Measurements from ENCODE around the gene CACNA1G. TPM values are rescaled to one million over a fixed set of nuclear protein-coding genes. Genes with fewer than 3 reads are reported as not detected.

The CACNA1G gene
- total RNA-seq, 6 experiments from 2014 or later = not detected

GRCh38 chr17:50672071-50672470, 111.6 kb downstream of the CACNA1G start:
- 90% methylated on average over 4 of the region's 5 CpGs for WGBS (ENCODE audit: insufficient coverage, low coverage, low lambda C conversion rate, missing lambda C conversion rate)
- H3K27me3 ChIP-seq = no peaks in the 10 kb centered on the region
- TF ChIP-seq CTCF (IDR thresholded peaks at IDR 0.05) (no peak), POLR2A (IDR thresholded peaks at IDR 0.05) (no peak)
- intact Hi-C loops (cut with DNase I) = no loop called here
- H3K27ac ChIP-seq = no peak overlapping the region
- no peak overlapping the region for H3K4me3 ChIP-seq
- H3K4me1 ChIP-seq = peaks cover 0 to 41% (median 16%) of the 10 kb centered on the region in 4 donors
- no peaks in the 10 kb centered on the region for H3K9me3 ChIP-seq
- H3K36me3 ChIP-seq = peaks cover 0 to 24% (median 5%) of the 10 kb centered on the region in 4 donors
- DNase-seq (no peak), ATAC-seq (no peak)

GRCh38 chr17:50672831-50673551, 112.5 kb downstream of the CACNA1G start:
- H3K36me3 ChIP-seq = peaks cover 0 to 33% (median 10%) of the 10 kb centered on the region in 4 donors
- no peak for TF ChIP-seq CTCF (IDR thresholded peaks at IDR 0.05)
- no peak for TF ChIP-seq POLR2A (IDR thresholded peaks at IDR 0.05)
- ATAC-seq (peak in 2 of 4 donors; percentile 32 to 65), DNase-seq (peak in 2 of 3 donors; percentile 42 to 61)
- H3K4me1 ChIP-seq = peaks cover 0 to 34% (median 12%) of the 10 kb centered on the region in 4 donors
- H3K27me3 ChIP-seq = no peaks in the 10 kb centered on the region
- no peak overlapping the region for H3K4me3 ChIP-seq
- H3K9me3 ChIP-seq = no peaks in the 10 kb centered on the region
- intact Hi-C loops (cut with DNase I) = no loop called here
- no peak overlapping the region for H3K27ac ChIP-seq
- 43% methylated on average over 11 of the region's 20 CpGs for WGBS (ENCODE audit: insufficient coverage, low coverage, low lambda C conversion rate, missing lambda C conversion rate)

- Histone ChIP-seq H3K27ac (peak overlapping the region in 2 of 3 donors; percentile 10 to 49), H3K4me3 (no peak overlapping the region), H3K4me1 (peaks cover 0 to 39% (median 17%) of the 10 kb centered on the region in 4 donors), H3K9me3 (no peaks in the 10 kb centered on the region), H3K27me3 (no peaks in the 10 kb centered on the region), H3K36me3 (peaks cover 0 to 39% (median 14%) of the 10 kb centered on the region in 4 donors)
- ATAC-seq (peak in 1 of 4 donors; percentile 6), DNase-seq (no peak)
- TF ChIP-seq POLR2A (IDR thresholded peaks at IDR 0.05) = no peak
- TF ChIP-seq CTCF (IDR thresholded peaks at IDR 0.05) = no peak
- intact Hi-C loops (cut with DNase I) = no loop called here
- 68% methylated on average over 2 of the region's 3 CpGs for WGBS (ENCODE audit: insufficient coverage, low coverage, low lambda C conversion rate, missing lambda C conversion rate)
Observed at GRCh38 chr17:50675190-50675589, 114.7 kb downstream of the CACNA1G start.

GRCh38 chr17:50675627-50676026, 115.1 kb downstream of the CACNA1G start:
- peak overlapping the region in 2 of 3 donors; percentile 10 to 49 for H3K27ac ChIP-seq
- DNase-seq = peak; percentile 83 to 92 (median 85)
- peaks cover 0 to 35% (median 16%) of the 10 kb centered on the region in 4 donors for H3K4me1 ChIP-seq
- WGBS (ENCODE audit: insufficient coverage, low coverage, low lambda C conversion rate, missing lambda C conversion rate) = 37% methylated on average over 2 of the region's 7 CpGs
- intact Hi-C loops (cut with DNase I) = no loop called here
- peak; percentile 72 to 88 (median 85) for ATAC-seq
- no peak overlapping the region for H3K4me3 ChIP-seq
- no peaks in the 10 kb centered on the region for H3K27me3 ChIP-seq
- no peaks in the 10 kb centered on the region for H3K9me3 ChIP-seq
- peaks cover 0 to 39% (median 14%) of the 10 kb centered on the region in 4 donors for H3K36me3 ChIP-seq
- TF ChIP-seq POLR2A (IDR thresholded peaks at IDR 0.05) (no peak), CTCF (IDR thresholded peaks at IDR 0.05) (peak in 1 of 4 donors; percentile 16)

All from right lobe of liver (tissue), 6 donors.